GM15510 (cell line): Measurements from ENCODE around the gene GAPVD1.

ENCODE experiments used
- POLR2A ChIP-seq: IDR thresholded peaks from 3 replicates; pipeline ENCODE4 v1.6.1; 2011; ENCODE audit warnings: borderline replicate concordance; ENCODE audit not compliant: insufficient read length; ENCODE audit errors: extremely low read depth

Gene GAPVD1

DNA sequence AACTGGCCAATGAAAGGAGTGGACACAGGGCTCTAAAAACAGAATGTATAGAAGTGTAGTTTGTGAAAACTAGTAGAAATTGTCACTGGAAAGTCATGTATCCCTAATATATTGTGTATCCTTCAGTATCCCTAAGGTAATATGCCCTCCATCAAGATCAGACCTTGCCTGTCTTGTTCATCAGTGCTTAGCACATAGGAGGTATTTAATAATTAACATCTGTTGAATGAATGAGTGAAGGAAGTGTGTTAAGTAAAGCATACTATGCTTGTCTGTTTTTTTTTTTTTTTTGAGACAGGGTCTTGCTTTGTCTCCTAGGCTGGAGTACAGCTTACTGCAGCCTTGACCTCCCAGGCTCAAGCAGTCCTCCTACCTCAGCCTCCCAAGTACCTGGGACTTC lies 15.8 kb downstream of the GAPVD1 start:
- no peak for TF ChIP-seq POLR2A

DNA sequence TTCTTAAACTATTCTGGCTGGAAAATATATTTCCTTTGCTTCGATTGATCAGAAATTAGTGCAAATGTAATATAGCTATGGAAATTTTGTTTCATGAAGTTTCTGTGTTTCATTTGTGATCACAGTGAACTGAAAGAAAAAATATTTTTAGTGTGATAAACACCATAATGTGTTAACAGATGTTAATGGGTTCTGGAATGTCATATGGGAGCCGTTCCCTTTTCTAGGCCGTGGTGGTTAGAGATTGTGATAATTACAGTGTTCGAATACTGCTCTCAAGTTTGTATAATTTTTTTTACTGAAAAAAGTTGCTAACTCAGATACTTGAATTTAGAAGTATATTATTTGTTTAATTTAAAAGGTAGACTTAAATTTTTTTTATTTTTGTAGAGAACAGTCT lies 19.3 kb downstream of the GAPVD1 start:
- TF ChIP-seq POLR2A: no peak

DNA sequence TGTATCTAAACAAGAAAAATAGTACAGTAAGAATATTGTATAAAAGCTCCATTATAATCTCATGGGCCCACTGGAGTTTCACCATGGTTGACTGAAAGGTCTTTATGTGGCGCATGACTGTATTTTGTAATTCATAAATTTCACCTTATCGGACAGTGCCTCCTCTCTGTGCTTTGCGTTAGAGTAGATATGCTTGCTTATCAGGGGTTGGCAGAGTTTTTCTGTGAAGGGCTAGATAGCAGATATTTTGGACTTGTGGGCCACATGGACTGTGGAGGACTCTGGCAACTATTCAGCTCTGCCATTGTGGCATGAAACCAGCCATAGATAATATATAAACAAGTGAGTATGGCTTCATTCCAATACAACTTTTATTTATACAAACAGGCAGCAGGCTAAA lies 23.2 kb downstream of the GAPVD1 start:
- no peak for TF ChIP-seq POLR2A

DNA sequence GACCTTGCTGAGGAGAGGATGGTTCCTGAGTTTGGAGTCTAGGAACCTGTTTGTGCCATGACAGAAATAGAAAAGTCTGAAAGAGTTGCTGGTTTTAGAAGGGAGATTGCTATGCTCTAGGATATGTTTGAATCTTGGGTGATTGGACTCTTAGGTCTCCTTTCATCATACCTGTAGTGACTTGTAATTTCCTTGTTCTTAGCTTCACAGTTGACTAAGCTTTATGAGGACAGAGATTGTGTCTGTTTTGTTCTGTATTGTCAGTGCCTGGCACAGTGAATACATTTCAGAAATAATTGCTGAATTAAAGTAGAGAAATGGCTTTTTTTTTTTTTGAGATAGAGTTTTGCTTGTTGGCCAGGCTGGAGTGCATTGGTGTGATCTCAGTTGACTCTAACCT lies 31.5 kb downstream of the GAPVD1 start:
- no peak for TF ChIP-seq POLR2A

DNA sequence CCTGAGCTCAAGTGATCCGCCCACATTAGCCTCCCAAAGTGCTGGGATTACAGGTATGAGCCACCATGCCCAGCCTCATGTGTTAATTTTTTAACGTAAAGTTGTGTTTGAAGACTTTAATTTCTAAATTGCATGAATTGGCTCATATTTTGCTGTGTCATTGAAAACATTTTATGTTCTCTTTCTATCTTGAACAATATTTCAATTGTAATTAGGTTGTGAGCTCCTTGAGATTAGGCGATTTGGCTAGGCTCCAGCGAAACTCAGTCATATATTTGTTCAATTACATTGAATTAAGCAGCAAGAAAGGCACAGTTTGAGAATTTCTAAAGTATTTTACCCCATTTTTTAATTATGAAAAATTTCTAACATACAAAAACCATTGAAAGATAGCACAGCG lies 34.0 kb downstream of the GAPVD1 start:
- TF ChIP-seq POLR2A: no peak

DNA sequence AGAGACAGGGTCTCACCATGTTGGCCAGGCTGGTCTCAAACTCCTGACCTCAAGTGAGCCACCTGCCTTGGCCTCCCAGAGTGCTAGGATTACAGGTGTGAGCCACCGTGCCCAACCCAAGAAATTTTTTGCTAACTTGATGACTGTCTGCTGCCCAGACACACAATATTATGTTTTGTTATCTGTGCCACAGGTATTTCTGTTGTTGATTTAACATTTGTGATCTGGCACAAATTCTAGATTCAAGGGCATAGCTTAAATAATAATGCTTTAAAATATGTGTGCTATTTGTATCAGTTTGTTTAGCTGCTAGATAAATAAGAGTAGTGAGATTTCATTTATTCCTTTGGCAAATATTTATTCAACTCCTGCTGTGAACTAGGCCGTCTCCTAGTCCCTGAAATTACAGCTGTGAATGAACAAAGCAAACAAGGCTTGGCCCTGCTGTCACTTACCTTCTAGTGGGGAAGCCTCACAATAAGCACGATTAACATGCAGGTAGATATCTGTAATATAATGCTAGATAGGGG lies 35.3 kb downstream of the GAPVD1 start:
- no peak for TF ChIP-seq POLR2A

DNA sequence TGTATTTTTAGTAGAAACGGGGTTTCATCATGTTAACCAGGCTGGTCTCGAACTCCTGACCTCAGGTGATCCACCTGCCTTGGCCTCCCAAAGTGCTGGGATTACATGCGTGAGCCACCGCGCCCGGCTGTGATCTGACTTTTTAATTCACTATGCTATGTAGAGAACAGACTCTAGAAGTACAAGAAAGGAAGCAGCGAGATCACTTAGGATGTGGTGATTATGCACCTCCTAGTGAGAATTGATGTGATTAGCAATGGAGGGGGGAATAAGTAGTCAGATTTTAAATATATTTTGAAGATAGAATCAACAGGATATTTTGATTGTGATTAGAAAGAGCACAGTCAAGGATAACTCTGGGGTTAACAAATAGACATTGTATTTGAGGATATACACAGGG lies 36.3 kb downstream of the GAPVD1 start:
- no peak for TF ChIP-seq POLR2A

DNA sequence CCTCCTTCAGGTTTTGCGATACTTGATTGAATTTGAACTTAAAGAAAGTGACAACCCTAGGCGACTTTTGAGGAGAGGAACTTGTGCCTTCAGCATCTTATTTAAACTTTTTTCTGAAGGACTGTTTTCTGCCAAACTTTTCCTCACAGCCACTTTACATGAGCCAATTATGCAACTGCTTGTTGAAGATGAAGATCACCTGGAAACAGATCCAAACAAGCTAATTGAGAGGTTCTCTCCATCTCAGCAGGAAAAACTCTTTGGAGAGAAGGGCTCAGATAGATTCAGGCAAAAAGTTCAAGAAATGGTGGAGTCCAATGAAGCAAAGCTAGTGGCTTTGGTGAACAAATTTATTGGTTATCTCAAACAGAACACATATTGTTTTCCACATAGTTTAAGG lies 40.6 kb downstream of the GAPVD1 start:
- no peak for TF ChIP-seq POLR2A

DNA sequence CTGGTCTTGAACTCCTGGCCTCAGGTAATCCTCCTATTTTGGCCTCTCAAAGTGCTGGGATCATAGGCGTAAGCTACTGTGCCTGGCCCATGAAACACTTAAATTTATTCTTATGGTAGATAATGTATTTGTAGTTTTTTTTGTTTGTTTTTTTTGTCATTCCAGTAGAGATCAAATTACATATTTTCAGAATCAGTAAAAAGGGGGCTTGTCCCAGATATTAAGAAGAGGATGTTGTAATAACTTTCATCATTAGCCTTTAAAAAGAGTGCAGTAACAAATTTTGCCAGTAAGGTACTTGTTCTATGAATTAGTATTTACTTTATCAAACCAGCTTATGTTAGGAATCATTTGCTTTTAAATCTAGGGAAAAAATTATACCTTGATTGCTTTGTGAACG lies 42.6 kb downstream of the GAPVD1 start:
- TF ChIP-seq POLR2A: no peak

DNA sequence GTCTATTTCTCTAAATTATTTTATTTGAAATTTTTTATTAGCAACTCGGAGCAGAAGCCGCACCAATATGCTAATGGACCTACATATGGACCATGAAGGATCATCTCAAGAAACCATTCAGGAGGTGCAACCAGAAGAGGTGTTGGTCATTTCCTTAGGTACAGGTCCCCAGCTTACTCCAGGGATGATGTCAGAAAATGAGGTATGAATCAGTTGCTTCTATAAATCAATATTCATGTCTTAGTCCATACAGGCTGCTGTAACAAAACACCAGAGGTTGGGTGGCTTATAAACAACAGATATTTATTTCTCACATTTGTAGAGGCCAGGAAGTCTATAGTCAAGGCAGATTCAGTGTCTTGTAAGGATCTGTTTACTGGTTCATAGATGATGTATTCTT lies 50.8 kb downstream of the GAPVD1 start:
- no peak for TF ChIP-seq POLR2A

DNA sequence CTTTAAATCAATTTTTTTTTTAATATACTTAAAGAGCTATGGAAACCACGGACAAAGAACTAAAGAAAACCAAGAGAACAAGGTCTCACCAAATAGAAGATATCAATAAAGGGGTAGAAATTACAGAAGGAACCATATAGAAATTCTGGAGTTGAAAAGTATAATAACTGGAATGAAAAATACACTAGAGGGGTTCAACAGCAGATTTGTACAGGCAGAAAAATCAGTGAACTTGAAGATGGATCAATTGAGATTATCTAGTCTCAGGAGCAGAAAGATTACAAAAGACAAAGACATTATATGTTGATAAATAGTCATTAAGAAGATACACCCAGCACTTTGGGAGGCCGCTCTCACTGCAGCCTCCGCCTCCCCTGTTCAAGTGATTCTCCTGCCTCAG lies 56.1 kb downstream of the GAPVD1 start:
- no peak for TF ChIP-seq POLR2A

DNA sequence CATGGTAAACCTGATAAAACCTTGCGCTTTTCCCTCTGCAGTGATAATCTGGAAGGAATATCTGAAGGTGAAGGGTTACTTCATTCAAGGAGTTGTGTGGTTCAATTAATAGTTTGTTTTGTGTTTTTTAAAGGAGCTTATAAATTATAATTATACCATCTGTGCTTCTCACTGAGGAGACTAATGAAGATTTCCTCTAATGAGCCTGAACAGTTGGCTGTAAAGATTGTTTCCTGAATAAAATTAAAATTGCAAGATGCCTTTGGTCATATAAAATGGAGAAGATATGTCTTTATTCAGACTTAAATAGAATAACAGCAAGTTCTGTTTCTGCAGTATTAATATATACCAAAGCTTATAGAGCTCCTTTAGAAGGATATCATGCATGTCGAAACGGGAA lies 59.9 kb downstream of the GAPVD1 start:
- TF ChIP-seq POLR2A: no peak

DNA sequence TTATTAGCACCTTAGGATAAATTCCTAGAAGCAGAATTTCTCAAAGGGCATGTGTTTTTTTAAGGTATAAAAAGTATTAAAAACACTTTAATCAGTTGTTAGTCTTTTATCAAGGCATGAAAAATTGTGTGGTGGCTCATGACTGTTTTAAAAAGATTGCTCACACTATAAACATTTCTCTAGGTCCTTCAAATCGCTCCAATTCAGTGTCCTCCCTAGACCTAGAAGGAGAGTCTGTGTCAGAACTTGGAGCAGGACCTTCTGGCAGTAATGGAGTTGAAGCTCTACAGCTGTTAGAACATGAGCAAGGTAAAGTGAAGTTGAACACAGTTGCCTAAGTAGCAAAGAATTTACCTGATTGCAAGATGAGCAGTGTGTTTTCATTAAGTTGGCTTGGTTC lies 62.0 kb downstream of the GAPVD1 start:
- TF ChIP-seq POLR2A: no peak

DNA sequence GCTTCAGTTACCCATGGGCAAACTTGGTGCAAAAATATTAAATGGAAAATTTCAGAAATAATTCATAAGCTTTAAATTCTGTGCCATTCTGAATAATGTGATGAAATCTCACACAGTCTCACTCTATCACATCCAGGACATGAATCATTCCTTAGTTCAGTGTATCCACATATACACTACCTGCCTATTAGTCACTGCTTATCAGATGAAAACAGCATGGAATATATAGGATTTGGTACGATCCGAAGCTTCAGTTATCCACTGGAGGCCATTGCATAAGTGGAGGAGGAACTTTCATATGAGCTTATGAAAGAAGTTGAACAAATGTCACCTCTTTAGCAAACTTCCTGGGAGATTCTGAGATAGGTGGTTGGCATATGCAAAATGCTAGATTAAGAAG lies 64.2 kb downstream of the GAPVD1 start:
- TF ChIP-seq POLR2A: no peak

DNA sequence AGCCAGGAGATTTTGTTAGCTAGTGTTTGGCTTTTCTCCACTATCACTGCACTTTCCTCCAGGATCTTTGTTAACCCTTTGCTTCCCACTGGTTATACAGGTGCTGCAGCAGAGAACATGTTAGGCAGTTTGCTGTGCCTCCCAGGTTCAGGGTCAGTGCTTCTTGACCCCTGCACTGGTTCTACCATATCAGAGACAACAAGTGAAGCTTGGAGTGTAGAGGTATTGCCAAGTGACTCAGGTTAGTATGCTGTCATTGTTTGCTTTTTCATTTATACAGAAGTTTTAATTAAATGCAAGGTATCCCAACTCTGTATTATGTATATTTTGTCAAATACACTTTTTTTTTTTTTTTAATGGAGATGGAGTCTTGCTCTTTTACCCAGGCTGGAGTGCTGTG lies 68.4 kb downstream of the GAPVD1 start:
- TF ChIP-seq POLR2A: no peak

DNA sequence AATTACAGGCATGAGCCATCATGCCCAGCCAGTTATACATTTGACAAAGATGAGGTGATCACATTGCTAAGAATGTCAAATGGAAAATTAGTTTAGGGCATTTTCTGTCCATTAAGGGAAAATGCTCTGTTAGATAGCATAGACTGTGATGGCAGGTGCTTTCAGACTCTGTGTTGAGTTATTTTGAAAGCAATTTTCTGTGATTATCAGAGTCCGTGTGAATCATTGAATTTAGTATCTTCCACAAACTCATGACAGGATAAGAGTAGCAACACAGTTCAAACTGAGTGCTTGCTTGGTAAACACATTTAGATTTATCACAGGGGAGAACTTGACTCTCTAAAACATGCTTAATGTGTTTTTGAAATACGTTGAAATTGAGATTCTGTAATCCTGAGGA lies 69.0 kb downstream of the GAPVD1 start:
- TF ChIP-seq POLR2A: no peak

DNA sequence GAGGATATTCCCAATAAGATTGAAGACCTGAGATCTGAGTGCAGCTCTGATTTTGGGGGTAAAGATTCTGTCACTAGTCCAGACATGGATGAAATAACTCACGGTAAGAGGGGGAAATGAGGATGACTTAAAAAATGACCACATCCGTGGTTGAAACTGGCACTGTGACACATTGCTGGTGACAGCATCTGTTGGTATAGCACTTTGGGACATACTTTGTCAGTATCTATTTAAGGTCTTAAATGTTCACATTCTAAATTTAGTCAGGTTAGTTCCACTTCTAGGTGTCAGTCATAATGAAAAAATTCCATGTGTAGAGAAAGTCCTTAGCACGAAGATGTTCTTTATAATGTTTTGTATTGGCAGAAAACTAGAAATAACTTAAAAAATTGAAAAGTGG lies 70.9 kb downstream of the GAPVD1 start:
- no peak for TF ChIP-seq POLR2A
